ENCODE measurements around the gene AMER2. TPM values are rescaled to one million over a fixed set of nuclear protein-coding genes. Genes with fewer than 3 reads are reported as not detected.
"Not testable (repeated sequence)": the region's sequence is repeated elsewhere in the genome, so short reads cannot be mapped to it uniquely, and the experiment has no call there.

AMER2 gene
- total RNA-seq, 1 donor from 2014 or later, result not detected

DNA sequence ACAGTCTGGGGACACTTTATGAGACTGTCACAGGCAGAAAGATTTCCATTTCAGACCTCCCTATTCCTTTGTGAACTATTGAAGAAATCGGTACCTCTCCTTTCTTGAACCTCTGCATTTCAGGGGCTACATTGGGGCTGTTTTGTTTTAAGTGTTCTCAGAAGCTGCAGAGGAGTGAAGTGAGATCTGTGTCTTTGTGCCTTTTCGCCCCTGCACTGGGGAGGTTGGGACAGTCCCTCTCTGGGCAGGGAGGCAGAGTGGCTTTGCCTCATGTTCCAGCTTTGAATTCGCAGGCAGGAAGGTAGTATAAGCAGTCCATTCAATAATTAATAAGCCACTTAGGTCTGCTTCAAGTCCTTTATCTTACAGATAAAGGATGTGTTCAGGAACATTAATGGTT lies 9.5 kb upstream of the AMER2 start:
- no peak for DNase-seq (ENCODE audit: low read depth)

DNA sequence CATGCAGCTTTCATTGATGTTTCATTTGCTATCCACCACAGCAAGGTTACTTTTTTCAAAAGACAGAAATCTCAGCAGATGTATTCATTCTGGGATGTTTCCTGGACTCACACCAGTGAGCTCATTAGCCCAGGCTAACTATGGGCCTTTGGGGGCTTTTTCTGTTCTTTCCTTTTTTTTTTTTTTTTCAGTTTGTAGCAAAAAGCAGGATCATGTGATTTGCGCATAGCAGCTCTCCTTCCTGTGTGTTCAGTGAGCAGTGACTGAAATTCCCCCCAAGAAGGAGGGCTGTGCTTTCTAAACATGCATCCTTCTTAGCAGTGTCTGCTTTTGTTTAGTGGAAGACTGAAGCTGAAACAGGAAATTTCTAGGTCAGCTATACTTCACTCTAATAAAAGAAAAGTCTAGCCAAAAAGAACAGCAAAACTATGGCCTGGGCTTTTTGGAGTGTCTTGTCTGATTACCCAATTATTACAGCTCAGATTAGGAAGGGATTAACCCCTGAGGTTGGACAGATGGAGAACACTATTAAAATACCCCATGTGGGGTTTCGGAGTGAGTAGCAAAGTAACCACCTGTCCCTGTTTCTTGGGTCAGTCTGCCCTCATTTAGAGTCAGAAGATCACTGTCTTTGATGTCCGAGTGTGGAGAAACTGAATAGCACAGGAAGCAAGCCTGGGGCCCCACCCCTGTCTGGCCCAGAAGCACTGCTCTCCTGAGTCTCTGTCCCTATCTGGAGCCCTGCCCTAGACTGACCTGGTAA lies 8.9 kb upstream of the AMER2 start:
- DNase-seq (ENCODE audit: low read depth), result no peak

DNA sequence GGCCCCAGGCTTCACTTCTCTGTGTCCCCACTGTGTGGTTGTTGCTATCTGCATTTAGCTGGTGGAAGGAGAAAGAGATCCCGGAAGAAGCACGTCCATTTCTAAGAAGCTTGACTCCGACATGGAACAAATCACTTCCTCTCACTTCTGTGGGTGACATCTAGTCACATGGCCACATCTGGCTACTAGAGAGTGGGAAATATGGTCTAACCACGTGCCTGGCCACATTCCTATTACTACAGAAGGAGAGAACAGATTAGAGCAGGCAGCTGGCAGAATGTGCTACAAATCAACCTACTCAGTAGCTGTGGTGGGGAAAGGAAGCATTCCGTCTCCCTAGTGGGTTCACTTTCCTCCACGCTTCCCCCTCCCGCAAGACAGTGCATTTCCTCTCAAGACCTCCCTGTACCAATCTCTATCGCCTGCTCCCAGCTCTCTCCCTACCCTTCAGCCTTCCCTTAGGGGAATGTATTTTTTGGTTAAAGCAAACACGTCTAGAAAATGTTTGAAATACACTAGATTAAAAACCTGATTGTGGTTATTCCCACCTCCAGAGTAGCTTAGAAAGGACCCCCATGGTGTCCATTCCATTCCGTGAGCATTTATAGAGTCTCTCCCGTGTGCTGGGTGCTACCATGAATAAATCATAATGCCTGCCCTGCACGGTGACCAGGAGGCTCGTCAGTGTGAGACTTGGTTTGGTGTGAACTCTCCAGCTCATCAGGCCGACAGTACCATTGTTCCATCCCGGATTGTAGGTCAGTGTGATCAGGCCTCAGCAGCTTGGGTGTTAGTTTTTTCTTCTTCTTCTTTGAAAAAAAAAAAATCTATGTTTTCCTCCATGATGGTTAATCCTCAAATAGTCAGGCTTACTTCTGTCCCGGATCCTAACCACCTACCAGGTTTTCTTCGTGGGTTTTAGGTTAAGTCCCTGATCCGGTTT lies 8.0 kb upstream of the AMER2 start:
- no peak for DNase-seq (ENCODE audit: low read depth)

DNA sequence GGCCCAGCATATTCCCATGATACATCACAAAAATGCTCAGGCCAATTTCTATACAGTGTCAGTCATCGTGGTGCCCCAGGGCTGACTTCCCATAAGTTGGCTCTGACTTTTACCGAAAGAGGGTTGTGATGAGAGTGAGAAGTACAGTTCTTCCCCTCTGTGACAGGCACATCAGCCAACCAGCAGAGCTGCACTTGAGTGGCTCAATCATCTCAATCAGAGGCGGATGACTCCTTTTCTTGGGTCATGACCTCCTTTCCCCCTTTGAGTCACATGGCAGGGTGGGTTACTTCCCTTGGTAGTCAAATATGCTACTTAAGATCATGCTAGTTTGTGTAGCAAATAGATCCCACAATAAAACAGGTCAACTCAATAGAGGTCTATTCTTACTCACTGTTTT lies 6.9 kb upstream of the AMER2 start:
- no peak for DNase-seq (ENCODE audit: low read depth)

DNA sequence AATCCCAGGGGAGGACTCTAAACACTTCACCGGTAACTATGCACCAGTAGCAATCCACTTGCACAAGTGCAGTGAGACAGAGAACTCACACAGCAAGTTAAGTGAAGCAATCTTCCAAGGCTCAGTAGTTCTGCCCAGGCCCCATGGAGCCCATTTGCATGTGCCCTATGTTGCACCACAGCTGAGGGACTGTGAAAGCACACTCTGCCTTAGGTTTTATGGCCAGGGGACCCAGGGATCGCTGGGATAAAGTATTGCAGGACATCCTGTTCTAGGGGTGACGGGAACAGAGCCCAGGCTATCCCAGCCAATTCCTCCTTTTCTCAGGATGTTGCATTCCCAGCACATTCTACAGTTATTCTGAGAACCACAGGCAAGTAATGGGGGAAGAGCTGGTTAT lies 6.0 kb upstream of the AMER2 start:
- DNase-seq (ENCODE audit: low read depth), result no peak

DNA sequence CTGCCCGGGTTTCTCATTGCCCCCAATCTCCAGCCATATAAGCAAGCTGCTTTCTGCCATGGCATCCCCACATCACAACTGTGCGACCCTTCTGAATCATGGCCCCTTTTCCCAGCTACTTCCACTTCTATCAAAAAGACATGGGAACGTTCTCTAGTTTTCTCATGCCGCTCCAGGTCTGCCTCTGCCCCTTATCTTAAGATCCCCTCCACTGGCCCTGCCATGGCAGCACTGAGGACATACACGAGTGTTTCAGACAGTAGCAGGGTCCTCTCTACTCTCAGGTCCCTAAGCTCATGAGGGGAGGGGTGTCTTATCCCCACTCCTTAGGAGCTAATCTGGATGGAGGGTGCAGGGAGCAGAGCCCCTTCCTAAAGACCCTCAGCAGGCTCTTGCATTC lies 5.5 kb upstream of the AMER2 start:
- no peak for DNase-seq (ENCODE audit: low read depth)

DNA sequence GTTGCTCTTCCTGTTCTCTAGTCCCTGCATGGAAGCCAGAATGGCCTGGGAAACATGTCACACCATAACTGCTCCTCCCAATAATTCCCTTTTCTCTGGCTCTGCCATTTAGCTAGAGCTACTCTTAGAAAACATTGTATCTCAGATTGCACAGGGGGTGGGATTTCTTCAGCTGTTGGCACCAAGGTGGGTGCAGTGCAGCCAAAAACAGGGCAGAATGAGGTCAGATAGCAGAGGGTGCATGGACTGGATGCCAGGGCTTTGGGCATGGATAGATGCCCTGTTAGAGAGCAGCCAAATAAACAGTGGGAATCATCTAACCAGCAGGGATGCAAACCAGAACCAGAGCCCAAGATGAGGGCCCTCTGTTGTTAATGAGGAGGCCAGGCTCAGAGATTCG lies 4.9 kb upstream of the AMER2 start:
- DNase-seq (ENCODE audit: low read depth), result no peak

DNA sequence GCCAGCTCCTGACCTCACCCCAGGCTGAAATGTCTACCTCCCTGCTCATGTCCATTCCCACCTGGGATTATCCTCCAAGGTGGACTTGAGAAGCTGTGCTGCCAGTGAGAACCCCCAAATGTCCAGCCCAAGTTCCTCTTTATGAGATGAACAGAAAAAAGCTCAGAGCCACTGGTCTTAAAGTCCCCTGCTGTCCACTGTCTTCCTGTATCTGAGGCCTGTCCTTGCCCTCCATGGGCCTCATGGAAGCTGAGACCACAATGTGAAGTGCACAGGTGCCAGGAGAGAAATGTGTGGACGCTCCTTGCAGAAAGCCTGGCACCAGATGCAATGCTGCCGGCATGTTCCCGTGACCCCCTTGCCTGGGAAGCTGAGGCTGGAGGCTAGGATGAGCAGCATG lies 3.3 kb upstream of the AMER2 start:
- no peak for DNase-seq (ENCODE audit: low read depth)

DNA sequence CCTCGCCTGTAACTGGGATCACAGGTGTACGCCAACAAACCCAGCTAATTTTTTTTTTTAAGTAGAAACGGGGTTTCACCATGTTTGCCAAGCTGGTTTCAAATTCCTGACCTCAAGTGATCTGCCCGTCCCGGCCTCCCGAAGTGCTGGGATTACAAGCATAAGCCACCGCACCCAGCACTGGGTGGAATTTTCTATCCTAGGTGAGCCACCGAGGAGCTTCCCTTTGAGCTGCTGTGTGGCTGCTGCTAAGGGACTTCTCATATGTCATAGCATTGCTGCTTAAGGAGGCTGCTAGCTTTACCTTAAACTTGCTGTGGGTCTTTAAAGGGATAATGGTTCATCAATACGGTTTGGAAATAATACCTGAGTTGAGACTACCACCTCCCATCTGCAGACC lies 2.9 kb upstream of the AMER2 start:
- no peak for DNase-seq (ENCODE audit: low read depth)

DNA sequence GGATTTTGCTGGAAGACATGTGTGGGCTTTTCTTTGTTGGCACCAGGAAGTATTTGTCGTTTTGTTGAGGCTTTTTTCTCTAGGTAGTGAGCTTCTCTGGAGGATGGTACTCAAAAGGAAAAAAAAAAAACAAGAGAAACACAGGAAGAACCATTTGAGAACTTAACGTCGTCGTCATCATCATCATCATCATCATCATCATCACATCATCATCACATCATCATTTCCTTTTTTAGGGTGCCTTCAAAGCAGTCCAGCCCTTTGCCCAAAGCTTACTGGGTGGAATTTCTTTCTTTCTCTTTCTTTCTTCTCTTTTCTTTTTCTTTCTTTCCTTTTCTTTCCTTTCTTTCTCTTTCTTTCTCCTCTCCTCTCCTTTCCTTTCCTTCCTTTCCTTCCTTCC lies 2.2 kb upstream of the AMER2 start:
- no peak for DNase-seq (ENCODE audit: low read depth)

DNA sequence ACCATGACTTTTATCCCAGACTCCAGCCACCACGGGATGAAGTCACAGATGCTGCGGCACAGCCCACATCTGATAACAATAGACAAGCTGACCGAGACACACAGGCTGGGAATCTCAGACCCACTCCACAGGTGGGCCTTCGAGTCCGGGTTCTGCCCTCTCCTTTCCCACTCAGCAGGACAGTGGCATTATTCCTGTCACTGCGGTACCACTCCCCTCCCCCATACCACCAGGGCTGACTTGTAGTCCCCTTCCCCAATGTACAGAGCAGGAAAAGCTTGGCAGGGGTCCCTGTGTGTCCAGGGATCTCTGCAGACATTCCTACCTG lies 179 bp upstream of the AMER2 start:
- no peak for DNase-seq (ENCODE audit: low read depth)

DNA sequence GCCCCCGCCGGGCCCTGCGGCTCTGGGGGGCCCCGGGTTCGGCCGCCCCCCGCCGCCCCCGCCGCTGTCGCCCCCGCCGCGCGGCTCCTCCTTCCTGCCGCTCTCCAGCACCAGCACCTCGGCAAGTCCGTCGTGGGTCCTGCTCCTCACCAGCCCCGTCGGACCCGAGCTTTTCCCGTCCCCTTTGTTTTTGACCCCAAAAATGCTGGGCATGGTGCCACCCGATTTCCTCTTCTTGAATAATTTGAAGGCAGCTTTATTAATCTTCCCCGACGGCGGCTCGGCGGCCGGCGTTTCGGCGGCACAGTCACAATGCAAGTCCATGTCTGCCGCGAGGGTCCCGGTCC lies 945 bp downstream of the AMER2 start:
- no peak for DNase-seq (ENCODE audit: low read depth)

DNA sequence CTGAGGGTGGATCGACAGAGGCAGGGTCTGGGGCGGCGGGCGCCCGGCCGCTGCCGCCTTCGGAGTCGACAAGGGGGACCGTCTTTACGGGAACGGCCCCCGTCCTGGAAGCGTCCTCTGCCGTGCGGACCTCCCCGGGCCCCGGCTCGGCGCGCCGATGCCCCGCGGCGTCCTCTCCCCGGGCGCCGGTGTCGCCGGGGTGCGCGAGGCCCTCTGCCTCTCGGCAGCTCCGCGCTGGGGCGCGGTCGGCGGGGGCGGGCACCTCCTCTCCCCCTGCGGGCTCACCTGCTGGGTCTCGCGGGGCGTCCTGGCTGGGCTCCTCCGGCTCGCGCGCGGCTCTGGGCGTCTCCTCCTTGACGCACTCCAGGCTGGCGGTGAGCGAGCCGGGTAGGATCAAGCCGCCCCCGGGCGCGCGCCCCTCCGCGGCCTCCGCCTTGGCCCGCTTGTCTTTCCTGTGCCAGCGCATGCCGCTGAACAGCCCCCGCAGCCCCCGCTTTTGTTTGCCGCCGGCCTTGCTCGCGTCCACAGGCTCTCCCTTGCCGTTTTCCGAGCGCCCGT lies 1.5 kb downstream of the AMER2 start:
- DNase-seq (ENCODE audit: low read depth), result no peak

DNA sequence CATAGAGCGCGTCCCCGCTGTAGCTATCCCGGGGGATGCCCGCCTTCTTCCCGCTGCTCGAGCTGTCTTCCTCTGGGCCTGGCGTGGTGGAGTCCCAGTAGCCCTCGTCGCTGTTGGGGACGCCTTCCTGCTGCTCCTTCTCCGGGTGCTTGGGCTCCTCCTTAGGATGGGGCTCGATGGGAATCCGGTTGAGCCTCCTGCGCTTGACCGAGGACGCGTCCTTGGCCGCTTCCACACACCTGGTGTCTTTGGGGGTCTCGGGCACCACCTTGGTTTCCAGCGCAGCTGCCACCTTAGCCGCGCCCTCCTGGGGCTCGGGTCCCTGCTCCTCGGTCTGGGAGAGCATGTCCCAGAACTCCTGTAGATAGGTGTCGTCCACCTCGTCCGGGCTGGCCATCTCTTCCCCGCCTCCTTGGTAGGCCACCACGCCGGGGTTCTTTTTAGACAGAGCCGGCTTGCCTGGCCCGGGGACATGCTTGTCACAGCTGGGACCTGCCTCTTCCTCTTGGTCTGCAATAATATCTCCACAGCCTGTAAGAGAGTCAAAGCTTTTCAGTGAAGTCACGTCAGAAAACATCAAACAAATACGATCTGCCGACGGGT lies 2.0 kb downstream of the AMER2 start:
- DNase-seq (ENCODE audit: low read depth), result no peak

DNA sequence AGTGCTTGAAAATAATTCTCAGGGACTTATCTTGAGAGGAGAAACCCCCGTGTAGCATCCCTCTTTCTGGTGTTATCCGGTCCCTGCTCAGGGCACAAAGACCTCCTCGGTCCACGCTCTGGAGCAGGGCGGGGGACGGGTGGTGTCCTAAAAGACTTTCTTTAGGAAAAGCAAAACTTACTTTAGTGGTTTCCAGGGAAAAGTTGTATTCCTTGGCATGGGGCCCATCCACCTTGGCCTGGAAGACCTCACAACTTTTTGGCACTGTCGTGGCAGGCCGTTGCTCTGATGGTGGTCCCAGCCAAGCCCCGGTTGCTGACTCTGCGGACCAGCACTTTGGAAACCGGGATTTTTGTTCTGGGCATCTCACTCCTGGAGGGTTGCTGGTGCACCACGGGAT lies 2.7 kb downstream of the AMER2 start:
- DNase-seq (ENCODE audit: low read depth), result no peak

DNA sequence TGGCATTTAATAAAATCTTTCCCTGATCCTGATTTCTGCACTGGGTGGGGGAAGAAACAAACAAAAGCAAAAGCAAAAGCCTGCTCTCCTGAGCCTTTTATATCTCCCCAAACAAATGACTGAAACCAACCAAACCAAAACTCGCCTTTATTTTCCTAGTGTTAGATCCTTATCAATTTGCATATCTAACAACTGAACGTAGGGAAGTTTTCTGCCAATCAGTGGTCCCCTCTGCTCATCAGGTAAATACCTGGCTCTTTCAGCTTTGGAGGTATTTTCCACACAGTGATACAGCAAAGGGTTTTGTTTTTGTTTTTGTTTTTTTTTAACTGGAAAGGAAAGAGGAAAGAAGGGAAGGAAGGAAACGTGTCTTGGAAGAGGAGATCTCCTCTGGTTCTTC lies 3.3 kb downstream of the AMER2 start:
- DNase-seq (ENCODE audit: low read depth), result no peak

DNA sequence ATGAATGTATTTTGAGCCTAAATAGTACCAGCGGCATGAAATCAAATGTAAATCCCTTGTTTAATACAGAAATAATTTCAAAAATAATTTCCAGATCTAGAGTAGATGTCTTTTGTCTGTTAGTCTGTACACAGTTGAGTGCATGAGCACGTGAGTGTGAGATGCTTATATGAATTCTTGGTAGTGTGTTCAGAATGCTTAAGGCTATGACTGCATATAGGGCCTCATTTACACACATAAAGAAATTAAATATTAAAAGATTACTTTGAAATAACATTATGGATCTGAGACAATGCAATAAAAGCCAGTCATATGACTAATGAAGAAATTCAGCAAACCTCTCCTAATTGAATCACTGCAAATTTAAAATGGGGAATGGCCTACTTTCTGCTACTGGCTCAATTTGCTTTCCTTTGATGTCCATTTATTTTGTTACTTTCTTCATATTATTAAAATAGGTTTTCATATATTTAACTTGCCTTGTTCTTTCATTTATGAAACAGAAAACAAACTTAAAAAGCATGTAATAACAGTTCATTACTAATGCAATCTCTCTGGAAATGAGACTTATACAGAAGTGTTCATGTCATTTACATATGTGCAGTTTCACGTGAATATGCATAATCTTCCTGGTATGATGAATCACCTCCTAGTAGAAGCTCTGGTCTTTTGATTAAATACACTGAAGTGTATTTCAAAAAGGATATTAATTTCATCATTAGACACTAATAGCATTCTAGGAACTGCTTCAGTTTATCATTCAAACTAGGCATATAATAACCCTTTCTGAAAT lies 4.5 kb downstream of the AMER2 start:
- no peak for DNase-seq (ENCODE audit: low read depth)

DNA sequence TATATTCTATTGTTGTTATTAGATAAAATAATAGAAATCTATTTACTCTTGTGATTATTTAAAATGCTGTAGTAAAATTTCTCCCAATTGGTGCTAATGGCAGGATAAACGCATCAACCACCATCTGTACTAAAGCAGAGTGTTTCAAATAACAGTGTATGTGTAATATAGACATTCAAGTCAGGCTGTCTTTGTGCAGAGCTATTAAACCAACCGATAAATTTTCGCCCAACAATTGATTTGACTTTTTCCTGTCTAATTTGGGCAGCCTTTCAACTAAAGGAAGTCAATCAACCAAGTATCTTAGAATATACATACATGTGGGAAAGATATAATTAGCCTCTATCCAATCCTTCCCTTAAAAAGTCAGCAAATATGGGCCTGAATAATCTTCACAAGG lies 5.8 kb downstream of the AMER2 start:
- no peak for DNase-seq (ENCODE audit: low read depth)

DNA sequence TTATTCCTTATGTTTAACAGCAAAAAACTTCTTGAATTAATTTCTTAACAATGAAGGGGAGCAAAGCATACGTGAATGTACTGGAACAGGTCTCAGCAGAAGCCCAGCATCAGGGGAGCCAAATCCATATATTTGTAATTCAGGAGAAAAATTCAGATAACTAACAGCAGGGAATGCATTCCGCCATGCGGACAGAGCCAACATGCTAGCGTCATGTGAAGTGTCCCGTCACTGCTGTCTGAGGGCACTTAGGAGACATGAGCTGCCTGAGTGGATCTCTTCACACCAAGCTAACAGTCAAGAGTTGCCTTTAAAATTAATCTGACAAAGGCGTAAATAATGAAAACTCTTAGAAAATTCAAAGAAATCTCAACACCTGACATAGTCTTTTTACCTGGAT lies 6.4 kb downstream of the AMER2 start:
- DNase-seq (ENCODE audit: low read depth), result no peak

DNA sequence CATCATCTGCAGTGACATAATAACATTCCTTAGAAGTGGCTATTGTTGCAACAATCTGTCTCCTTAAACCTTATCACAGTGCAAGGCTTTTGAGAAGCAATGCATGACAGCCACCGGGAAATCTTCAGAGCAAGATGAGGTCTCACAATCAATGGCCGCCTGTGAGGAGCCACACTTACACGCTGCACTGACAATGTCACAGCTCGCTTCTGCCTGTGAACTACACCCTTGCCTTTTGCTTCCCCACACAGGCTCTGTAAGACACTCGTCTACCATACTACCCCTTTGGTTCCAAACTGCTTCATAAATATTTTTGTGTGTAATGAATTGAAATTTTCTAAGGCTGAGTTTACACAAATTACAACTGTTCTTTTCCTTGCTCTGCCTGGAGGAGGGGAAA lies 6.9 kb downstream of the AMER2 start:
- not testable (repeated sequence) for DNase-seq (ENCODE audit: low read depth)

DNA sequence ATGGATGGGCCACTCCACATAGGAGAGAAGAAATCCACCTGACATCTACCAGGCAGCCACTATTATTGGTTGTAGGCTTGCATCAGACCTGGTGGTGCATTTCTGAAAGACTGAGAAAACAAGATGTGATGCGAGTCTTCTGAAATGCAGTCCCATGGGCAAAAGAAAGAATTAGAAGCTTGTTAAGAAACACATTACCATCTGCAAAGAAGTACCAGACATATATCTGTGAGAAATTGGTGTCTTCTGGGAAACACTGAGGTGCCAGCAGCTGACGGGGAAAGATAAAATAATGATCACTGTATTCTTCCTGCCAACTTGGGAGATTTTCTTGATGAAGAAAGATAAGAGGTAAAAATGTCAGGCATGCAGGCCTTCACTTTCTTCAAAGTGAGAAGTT lies 14.4 kb downstream of the AMER2 start:
- DNase-seq (ENCODE audit: low read depth), result no peak

Measured in myocyte (in vitro differentiated cells).